HG03575 (cell line): ENCODE results near the gene HYI.
"Not testable (repeated sequence)": the region's sequence is repeated elsewhere in the genome, so short reads cannot be mapped to it uniquely, and the experiment has no call there.

Source experiments
- ATAC-seq: cut with Tn5 transposase; IDR thresholded peaks from one replicate; pipeline ENCODE4 v1.9.1; 2021; ENCODE audit not compliant: unreplicated experiment, insufficient number of reproducible peaks, low FRiP score; ENCODE audit errors: extremely low read depth

Gene HYI

GRCh38 chr1:43466403-43466802 lies 12.7 kb upstream of the HYI start:
- ATAC-seq = no peak

- no peak for ATAC-seq
Observed at GRCh38 chr1:43465505-43466067, 11.9 kb upstream of the HYI start.

- no peak for ATAC-seq
Observed at GRCh38 chr1:43464681-43465504, 11.2 kb upstream of the HYI start.

- no peak for ATAC-seq
Observed at GRCh38 chr1:43463479-43463878, 9.7 kb upstream of the HYI start.

- ATAC-seq = no peak
Observed at GRCh38 chr1:43460988-43461693, 7.4 kb upstream of the HYI start.

- ATAC-seq = not testable (repeated sequence)
Observed at GRCh38 chr1:43458379-43458778, 4.6 kb upstream of the HYI start.

GRCh38 chr1:43455213-43455889 lies 1.6 kb upstream of the HYI start:
- no peak for ATAC-seq

GRCh38 chr1:43454270-43455011 lies 710 bp upstream of the HYI start:
- ATAC-seq = no peak

- no peak for ATAC-seq
Observed at GRCh38 chr1:43452789-43453441, 816 bp downstream of the HYI start.

GRCh38 chr1:43451701-43452532 lies 1.8 kb downstream of the HYI start:
- no peak for ATAC-seq

- no peak for ATAC-seq
Observed at GRCh38 chr1:43451157-43451591, 2.6 kb downstream of the HYI start.

GRCh38 chr1:43450251-43450941 lies 3.3 kb downstream of the HYI start:
- no peak for ATAC-seq

- ATAC-seq = no peak
Observed at GRCh38 chr1:43449708-43450069, 4.0 kb downstream of the HYI start.

GRCh38 chr1:43448955-43449707 lies 4.6 kb downstream of the HYI start:
- ATAC-seq = no peak

- no peak for ATAC-seq
Observed at GRCh38 chr1:43447891-43448708, 5.6 kb downstream of the HYI start.
